WI38 (cell line): ENCODE results near the gene DYRK4.
"Not testable (repeated sequence)": the region's sequence is repeated elsewhere in the genome, so short reads cannot be mapped to it uniquely, and the experiment has no call there.

Experiments used
- H3K4me3 ChIP-seq: 2 replicates; pipeline ENCODE4 v1.5.1; 2011; ENCODE audit warnings: low read depth, mild to moderate bottlenecking, control low read depth, low read length
- CTCF ChIP-seq: IDR thresholded peaks from 2 replicates; pipeline ENCODE4 v1.5.1; 2012; ENCODE audit warnings: low read depth, mild to moderate bottlenecking, control low read depth, low read length

The DYRK4 gene, protein sequence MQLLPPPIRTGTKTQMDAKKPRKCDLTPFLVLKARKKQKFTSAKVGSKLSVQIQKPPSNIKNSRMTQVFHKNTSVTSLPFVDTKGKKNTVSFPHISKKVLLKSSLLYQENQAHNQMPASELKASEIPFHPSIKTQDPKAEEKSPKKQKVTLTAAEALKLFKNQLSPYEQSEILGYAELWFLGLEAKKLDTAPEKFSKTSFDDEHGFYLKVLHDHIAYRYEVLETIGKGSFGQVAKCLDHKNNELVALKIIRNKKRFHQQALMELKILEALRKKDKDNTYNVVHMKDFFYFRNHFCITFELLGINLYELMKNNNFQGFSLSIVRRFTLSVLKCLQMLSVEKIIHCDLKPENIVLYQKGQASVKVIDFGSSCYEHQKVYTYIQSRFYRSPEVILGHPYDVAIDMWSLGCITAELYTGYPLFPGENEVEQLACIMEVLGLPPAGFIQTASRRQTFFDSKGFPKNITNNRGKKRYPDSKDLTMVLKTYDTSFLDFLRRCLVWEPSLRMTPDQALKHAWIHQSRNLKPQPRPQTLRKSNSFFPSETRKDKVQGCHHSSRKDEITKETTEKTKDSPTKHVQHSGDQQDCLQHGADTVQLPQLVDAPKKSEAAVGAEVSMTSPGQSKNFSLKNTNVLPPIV

GRCh38 chr12:4562034-4562657, at the start of gene DYRK4:
Gene DYRK4, plus strand, starts transcription at chr12:4562208. Its CDS starts 38 bp downstream, at chr12:4562246.
- peak within 1 kb of the TSS; percentile 42 for H3K4me3 ChIP-seq

DNA sequence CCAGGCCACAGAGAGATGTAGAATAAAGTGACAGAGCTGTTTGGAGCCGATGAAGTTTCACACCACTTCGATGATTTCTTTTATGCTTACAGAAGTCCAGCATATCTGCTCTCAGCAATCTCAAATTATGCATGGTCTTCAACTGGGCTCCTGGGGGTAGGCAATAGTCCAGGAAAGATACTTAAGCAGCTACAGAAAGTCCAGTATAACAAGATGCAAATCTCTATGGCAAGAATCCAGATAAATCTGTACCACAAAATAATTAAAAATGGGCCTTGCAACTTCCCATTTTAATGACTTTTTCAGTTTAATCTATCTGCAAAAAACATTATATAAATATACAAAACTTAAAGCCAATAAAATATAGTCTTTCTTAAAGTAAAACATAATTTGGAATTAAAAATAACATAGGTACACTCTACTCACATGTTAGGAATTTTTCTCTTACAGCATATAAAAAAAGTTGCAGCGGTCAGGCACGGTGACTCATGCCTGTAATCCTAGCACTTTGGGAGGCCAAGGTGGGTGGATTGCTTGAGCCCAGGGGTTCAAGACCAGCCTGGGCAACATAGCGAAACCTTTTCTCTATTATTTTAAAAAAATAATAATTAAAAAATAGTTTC, 43.8 kb upstream of the DYRK4 start:
- TF ChIP-seq CTCF: no peak
- no peak overlapping the region for H3K4me3 ChIP-seq

More at GRCh38 chr12:4562034-4562657, at the start of gene DYRK4:
- TF ChIP-seq CTCF: no peak

DNA sequence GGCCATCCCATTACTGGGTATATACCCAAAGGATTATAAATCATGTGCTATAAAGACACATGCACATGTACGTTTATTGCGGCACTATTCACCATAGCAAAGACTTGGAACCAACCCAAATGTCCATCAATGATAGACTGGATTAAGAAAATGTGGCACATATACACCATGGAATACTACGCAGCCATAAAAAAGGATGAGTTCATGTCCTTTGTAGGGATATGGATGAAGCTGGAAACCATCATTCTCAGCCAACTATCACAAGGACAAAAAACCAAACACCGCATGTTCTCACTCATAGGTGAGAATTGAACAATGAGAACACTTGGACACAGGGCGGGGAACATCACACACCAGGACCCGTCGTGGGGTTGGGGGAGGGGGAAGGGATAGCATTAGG, 38.6 kb upstream of the DYRK4 start:
- H3K4me3 ChIP-seq: not testable (repeated sequence)

- H3K4me3 ChIP-seq: no peak overlapping the region
- no peak; the same call in 1 of the 2 replicates for TF ChIP-seq CTCF
These were observed 35.0 kb upstream of the DYRK4 start for GRCh38 chr12:4526923-4527546.

DNA sequence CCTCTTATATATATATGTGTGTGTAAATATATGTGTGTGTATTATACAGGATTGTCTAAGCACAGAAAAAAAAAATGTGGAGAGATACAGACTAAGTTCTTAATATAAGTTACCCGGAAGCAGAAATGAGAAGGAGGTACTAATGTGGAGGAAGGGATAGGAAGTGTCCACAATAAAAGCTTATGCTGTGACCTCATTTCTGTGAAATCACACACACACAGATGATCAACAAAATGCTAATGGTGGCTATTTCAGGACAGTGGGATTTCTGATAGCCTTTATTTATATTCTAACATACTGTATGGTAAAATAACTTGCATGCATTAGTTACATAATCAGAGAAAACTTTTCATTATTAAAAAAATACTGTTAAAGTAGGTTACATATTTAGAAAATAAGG, 31.8 kb upstream of the DYRK4 start:
- TF ChIP-seq CTCF: no peak
- no peak overlapping the region for H3K4me3 ChIP-seq

DNA sequence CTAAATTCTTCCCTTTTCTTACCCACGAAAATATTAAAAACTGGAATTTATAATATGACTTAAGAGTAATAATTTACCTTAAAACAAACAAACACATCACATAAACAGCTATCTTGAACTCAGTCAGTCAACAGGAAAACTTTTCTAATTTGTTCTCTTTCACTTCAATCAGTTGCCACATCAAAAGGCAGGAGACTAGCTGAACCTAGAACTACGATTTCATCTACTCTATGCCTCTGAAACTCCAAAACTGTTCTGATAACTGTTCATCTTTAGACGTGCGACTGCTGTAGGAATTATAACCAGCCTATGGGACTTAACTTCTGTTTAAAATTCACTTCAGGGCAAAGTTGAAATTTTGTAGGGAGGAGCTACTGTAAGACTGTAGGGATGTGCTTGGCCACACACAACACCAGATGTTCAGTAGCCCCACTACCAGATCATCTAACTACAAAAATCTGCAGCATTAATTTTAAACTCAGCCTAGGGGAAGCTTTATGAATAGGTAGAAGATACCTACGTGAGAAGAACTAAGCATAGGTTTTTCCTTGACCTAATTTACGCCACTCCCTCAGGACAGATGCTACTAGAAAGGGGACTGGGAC, 30.9 kb upstream of the DYRK4 start:
- H3K4me3 ChIP-seq: no peak overlapping the region
- TF ChIP-seq CTCF: no peak

- no peak for TF ChIP-seq CTCF
- no peak overlapping the region for H3K4me3 ChIP-seq
These were observed 26.9 kb upstream of the DYRK4 start for GRCh38 chr12:4535092-4535491.
